Activated CD4-positive, alpha-beta T cell treated with anti-CD3 and anti-CD28 coated beads, Interleukin-2, amount 50 U/mL, for 48 hours (primary cell): ENCODE measurements around the gene MINDY4B.

ENCODE experiments used
- DNase-seq, 2 experiments: peaks; one replicate each; pipeline ENCODE4 v3.0.0-alpha.2; 2020

The MINDY4B gene

GRCh38 chr3:150843241-150843640, 62.0 kb downstream of the MINDY4B start:
- no peak for DNase-seq

- no peak for DNase-seq
Observed at GRCh38 chr3:150840802-150841515, 64.3 kb downstream of the MINDY4B start.

GRCh38 chr3:150830745-150831144, 74.5 kb downstream of the MINDY4B start:
- no peak for DNase-seq

DNA sequence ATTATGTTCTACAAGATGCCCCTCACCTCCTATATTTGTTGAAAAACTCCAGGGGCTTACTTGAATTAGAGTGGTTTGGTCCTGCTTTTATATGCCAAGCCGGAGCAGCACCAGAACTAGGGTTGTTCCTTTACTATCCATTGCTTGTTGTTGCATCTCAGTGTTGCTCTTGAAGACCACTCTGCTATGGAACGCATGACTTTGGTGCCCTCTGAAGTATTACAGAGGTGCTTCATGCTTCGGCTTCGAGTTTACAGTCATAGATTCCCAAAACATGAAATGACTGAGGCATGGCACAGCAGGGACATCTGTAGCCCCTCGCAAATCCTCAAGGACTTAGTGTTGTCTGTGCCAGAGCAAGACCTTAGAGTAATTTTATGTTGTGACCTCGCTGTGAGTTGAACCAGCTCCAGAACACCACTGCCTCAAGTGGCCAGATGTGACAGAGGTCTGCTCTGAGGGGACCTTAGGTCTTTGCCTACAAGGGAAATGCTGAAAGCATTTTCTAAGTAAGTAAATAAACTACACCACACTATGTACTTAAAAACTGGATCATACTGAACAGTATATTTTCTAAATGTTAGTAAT, 75.1 kb downstream of the MINDY4B start:
- no peak for DNase-seq

- DNase-seq, result no peak
Observed at GRCh38 chr3:150829408-150829807, 75.8 kb downstream of the MINDY4B start.

- DNase-seq, result no peak
Observed at GRCh38 chr3:150828997-150829396, 76.2 kb downstream of the MINDY4B start.

DNA sequence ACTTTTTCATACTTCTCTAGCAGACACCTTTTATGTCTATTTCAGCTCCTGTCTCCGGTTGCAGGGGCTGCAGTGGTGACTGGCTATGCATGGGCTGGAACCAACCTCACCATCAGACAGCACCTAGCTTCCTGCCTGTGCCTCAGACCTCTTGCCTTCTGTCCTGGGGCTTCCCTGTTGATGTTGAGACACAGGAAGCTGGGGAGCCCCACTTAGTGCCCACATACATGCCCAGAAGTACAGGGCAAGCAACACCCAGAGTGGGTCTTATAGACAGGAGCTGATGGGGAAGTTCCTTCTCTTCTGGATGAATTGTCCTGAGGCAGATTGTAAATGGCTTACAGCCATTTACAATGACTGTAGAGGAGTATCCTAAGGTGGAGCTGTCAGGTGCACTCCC, 77.0 kb downstream of the MINDY4B start:
- no peak for DNase-seq

- no peak for DNase-seq
Observed at GRCh38 chr3:150826466-150827282, 78.6 kb downstream of the MINDY4B start.

DNA sequence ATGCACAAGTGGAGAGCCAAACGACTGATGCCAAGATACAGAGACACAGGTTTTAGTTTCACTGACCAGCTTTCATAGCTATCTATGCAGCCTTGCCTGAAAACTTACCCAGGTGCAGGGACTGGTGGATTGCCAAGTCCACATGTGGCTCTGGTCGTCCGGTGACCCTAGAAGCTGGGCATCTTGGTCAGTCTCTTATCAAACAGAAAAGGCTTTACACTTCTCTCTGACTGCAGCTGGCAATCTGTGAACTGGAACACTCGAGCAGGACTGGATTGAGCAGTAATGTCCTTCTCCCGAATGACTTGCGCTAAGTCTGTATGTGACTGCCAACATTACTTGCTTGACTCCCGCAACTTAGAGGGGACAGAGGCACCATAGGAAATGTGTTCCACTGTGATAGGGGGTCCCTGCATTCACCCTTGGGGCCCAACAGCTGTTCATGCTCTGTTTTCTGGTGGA, 79.3 kb downstream of the MINDY4B start:
- no peak for DNase-seq

DNA sequence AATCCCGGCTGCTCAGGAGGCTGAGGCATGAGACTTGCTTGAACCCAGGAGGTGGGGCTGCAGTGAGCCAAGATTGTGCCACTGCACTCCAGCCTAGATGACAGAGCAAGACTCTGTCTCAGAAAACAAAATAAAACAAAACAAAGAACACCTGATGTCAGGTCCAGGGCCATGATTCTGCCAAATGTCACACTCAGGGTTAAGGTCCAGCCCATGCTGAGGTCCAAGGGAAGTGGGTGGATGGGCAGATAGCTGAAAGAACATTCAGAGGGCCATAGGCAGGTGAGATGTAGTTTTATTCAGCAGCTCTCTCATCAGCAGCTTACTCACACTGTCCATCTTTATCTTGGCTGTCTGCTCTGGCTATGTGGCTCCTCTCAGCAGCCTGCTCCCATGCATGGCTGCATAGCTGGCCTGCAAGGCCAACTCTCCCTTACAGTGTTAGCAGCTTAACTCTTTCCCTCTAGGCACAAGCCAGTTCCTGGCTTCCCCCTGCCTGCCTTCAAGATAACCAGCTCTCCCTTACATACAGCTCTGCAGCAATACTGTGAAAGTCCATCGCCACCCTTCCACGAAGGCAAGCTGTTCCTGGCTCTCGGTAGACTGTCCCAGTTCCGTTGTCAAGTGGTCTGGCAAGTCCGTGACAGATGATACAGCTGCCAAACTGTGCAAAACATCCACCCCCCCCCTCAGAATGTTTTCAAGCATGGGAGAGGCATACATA, 79.9 kb downstream of the MINDY4B start:
- DNase-seq, result no peak

DNA sequence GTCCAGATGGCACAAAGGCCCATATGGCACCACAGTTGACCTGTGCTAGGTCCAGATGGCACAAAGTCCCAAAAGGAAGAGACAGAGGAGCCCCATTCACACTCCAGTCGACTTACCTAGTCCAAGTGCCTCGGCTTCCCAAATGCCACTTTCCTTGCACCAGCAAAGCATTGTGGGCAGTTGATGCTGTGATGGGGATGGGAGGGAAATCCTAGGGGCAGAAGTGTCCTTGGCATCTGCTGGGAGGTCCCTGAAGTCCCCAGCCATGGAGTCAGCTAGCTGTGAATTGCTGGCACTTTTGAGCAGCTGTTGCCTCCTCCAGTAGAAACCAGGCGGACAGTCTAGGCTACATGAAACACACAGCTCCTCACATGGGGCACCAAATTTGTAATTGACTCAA, 82.0 kb downstream of the MINDY4B start:
- no peak for DNase-seq

GRCh38 chr3:150822636-150823035, 82.6 kb downstream of the MINDY4B start:
- DNase-seq, result no peak
